NOMO-1 treated with dmso at 0.1 percent for 144 hours (cell line): Measurements from ENCODE around the gene NEK10.

Source experiments
- DNase-seq: peaks from one replicate; lab custom pipeline; 2025; ENCODE audit not compliant: unreplicated experiment; lab: John Stamatoyannopoulos, UW

Gene NEK10

GRCh38 chr3:27176256-27176655 lies 192.9 kb downstream of the NEK10 start:
- no peak for DNase-seq

GRCh38 chr3:27174530-27174929 lies 194.7 kb downstream of the NEK10 start:
- no peak for DNase-seq

GRCh38 chr3:27171113-27171512 lies 198.1 kb downstream of the NEK10 start:
- DNase-seq, result peak; percentile 88

- no peak for DNase-seq
These were observed 202.3 kb downstream of the NEK10 start for GRCh38 chr3:27166888-27167287.

- DNase-seq, result no peak
These were observed 203.9 kb downstream of the NEK10 start for GRCh38 chr3:27165321-27165721.

GRCh38 chr3:27160779-27161287 lies 208.3 kb downstream of the NEK10 start:
- no peak for DNase-seq

- no peak for DNase-seq
These were observed 209.0 kb downstream of the NEK10 start for GRCh38 chr3:27160146-27160545.

GRCh38 chr3:27147215-27147614 lies 222.0 kb downstream of the NEK10 start:
- no peak for DNase-seq

- DNase-seq, result no peak
These were observed 222.4 kb downstream of the NEK10 start for GRCh38 chr3:27146786-27147185.

- DNase-seq, result no peak
These were observed 223.5 kb downstream of the NEK10 start for GRCh38 chr3:27145719-27146118.

GRCh38 chr3:27141668-27142067 lies 227.5 kb downstream of the NEK10 start:
- DNase-seq, result no peak

- DNase-seq, result no peak
These were observed 230.6 kb downstream of the NEK10 start for GRCh38 chr3:27138562-27138961.

- DNase-seq, result no peak
These were observed 231.2 kb downstream of the NEK10 start for GRCh38 chr3:27138005-27138404.

- DNase-seq, result peak; percentile 49
These were observed 234.9 kb downstream of the NEK10 start for GRCh38 chr3:27134171-27134796.

- DNase-seq, result no peak
These were observed 236.1 kb downstream of the NEK10 start for GRCh38 chr3:27133060-27133459.

GRCh38 chr3:27130796-27131195 lies 238.4 kb downstream of the NEK10 start:
- DNase-seq, result no peak

GRCh38 chr3:27127879-27128278 lies 241.3 kb downstream of the NEK10 start:
- no peak for DNase-seq

GRCh38 chr3:27127195-27127594 lies 242.0 kb downstream of the NEK10 start:
- no peak for DNase-seq

GRCh38 chr3:27125821-27126501 lies 243.2 kb downstream of the NEK10 start:
- DNase-seq, result no peak

GRCh38 chr3:27119639-27120038 lies 249.5 kb downstream of the NEK10 start:
- DNase-seq, result no peak

GRCh38 chr3:27115352-27115751 lies 253.8 kb downstream of the NEK10 start:
- no peak for DNase-seq

- DNase-seq, result no peak
These were observed 254.5 kb downstream of the NEK10 start for GRCh38 chr3:27114684-27115083.

GRCh38 chr3:27114129-27114528 lies 255.1 kb downstream of the NEK10 start:
- no peak for DNase-seq
